K562 (cell line): ENCODE measurements around the gene MINPP1. TPM values are rescaled to one million over a fixed set of nuclear protein-coding genes. Genes with fewer than 3 reads are reported as not detected.

ENCODE experiments used
- ATAC-seq: fragments of 200-7000 bp; cut with Tn5 transposase; 3 replicates; pipeline ENCODE4 v1.9.1; 2020; ENCODE audit warnings: moderate library complexity
- BruUV-seq: library from RNA; stranded (reverse); fragments of 400-500 nt; replicated peaks from 2 replicates; lab custom pipeline; 2021; lab: Mats Ljungman, UMichigan
- CTCF ChIA-PET: fragments of 300-600 bp; formaldehyde crosslinking; extraction: SDS; loops from one replicate; lab custom pipeline; 2021; ENCODE audit warnings: low intra/inter-chr PET ratio; lab: Yijun Ruan, JAX
- POLR2A ChIA-PET: fragments of 300-600, 350-650 bp; sonication (Branson Sonifier 250); formaldehyde crosslinking; extraction: SDS; loops from one replicate; lab custom pipeline; 2021; ENCODE audit warnings: antibody characterized with exemption, inconsistent platforms; lab: Yijun Ruan, JAX
- DNase-seq, 4 experiments: peaks; one replicate each; pipeline versions ENCODE4 v3.0.0 to v3.0.0-alpha.2; 2011 to 2018; ENCODE audit warnings: low spot score in 3 of 4, mixed read lengths in 3 of 4; ENCODE audit errors: extremely low read depth in 1 of 4
- FAIRE-seq: peaks from 2 replicates; lab custom pipeline; 2011; peaks lifted over from hg19 to GRCh38; lab: Jason Lieb, UNC
- H2AFZ ChIP-seq: 2 replicates; pipeline ENCODE4 v1.6.0; 2011; ENCODE audit warnings: low read depth, low read length, control low read depth, inconsistent platforms
- H3K27ac ChIP-seq: fragments of 200-600 bp; 3 replicates; pipeline ENCODE4 v1.8.0; 2011; ENCODE audit warnings: low read depth, mild to moderate bottlenecking, control low read depth, inconsistent platforms, low read length, moderate library complexity, mixed read lengths; ENCODE audit errors: extremely low read depth
- H3K27me3 ChIP-seq, 2 experiments: fragments of 300-600 bp in 1 of 2; 2 replicates in 1 of 2; 3 replicates in 1 of 2; pipeline versions ENCODE4 v1.6.0 to v1.8.0; 2011; ENCODE audit warnings: inconsistent platforms in 2 of 2, low read length in 2 of 2, mild to moderate bottlenecking in 1 of 2, mixed read lengths in 1 of 2, moderate library complexity in 1 of 2; ENCODE audit not compliant: control insufficient read depth in 2 of 2, insufficient read depth in 2 of 2
- H3K36me3 ChIP-seq: fragments of 300-600 bp; 3 replicates; pipeline ENCODE4 v1.8.0; 2011; ENCODE audit warnings: mild to moderate bottlenecking, low read length, inconsistent platforms; ENCODE audit not compliant: control insufficient read depth, insufficient read depth
- H3K4me1 ChIP-seq, 2 experiments: fragments of 200-600 bp in 1 of 2; replicated peaks in 1 of 2; 2 replicates in 1 of 2; 3 replicates in 1 of 2; pipeline versions ENCODE4 v1.5.1 to v1.8.0; 2011; ENCODE audit warnings: inconsistent platforms in 2 of 2, low read length in 2 of 2, mild to moderate bottlenecking in 1 of 2, mixed read lengths in 1 of 2, moderate library complexity in 1 of 2; ENCODE audit not compliant: control insufficient read depth in 2 of 2, insufficient read depth in 2 of 2
- H3K4me2 ChIP-seq: 2 replicates; pipeline ENCODE4 v1.6.1; 2011; ENCODE audit warnings: low read length, control low read depth, inconsistent platforms, mixed read lengths; ENCODE audit not compliant: insufficient read depth
- H3K4me3 ChIP-seq: fragments of 200-600 bp; sonication (generic), shearing (Covaris generic); 2 replicates; pipeline ENCODE4 v1.5.1; 2016; ENCODE audit warnings: control low read depth, inconsistent platforms
- H3K79me2 ChIP-seq: fragments of 200-600 bp; 3 replicates; pipeline ENCODE4 v1.8.0; 2011; ENCODE audit warnings: low read length, inconsistent platforms; ENCODE audit not compliant: control insufficient read depth, insufficient read depth
- H3K9ac ChIP-seq, 2 experiments: 2 replicates each; pipeline versions ENCODE4 v1.6.0 to v1.6.1; 2011; ENCODE audit warnings: low read depth in 2 of 2, low read length in 2 of 2, control low read depth in 1 of 2, inconsistent platforms in 1 of 2, mild to moderate bottlenecking in 1 of 2, mixed read lengths in 1 of 2; ENCODE audit not compliant: insufficient read depth in 1 of 2
- H3K9me1 ChIP-seq: one replicate; pipeline ENCODE4 v1.6.0; 2011; ENCODE audit warnings: inconsistent platforms, mild to moderate bottlenecking, low read length, moderate library complexity; ENCODE audit not compliant: control insufficient read depth, insufficient read depth
- H3K9me3 ChIP-seq: replicated peaks from 2 replicates; pipeline ENCODE4 v1.5.1; 2011; ENCODE audit warnings: low read depth, low read length, inconsistent platforms; ENCODE audit not compliant: control insufficient read depth, insufficient read depth
- H4K20me1 ChIP-seq: replicated peaks from 2 replicates; pipeline ENCODE4 v1.6.1; 2011; ENCODE audit warnings: low read length, inconsistent platforms, mixed read lengths; ENCODE audit not compliant: control insufficient read depth, insufficient read depth
- AFF4 ChIP-seq: sonication (generic); formaldehyde crosslinking; IDR thresholded peaks from 2 replicates; pipeline ENCODE4 v1.8.0; 2023; ENCODE audit warnings: mild to moderate bottlenecking, missing genetic modification reagents
- DEAF1 ChIP-seq: fragments of 450-650 bp; formaldehyde crosslinking; IDR thresholded peaks from 2 replicates; pipeline ENCODE4 v1.4.0; 2020; ENCODE audit warnings: mild to moderate bottlenecking, moderate library complexity
- GTF2E2 ChIP-seq: fragments of 200-800 bp; sonication (Bioruptor generic); IDR thresholded peaks from 2 replicates; pipeline ENCODE4 v1.6.1; 2016; ENCODE audit warnings: missing genetic modification characterization, missing compliant biosample characterization
- PML ChIP-seq: IDR thresholded peaks from 2 replicates; pipeline ENCODE4 v1.6.1; 2012; ENCODE audit warnings: low read length, inconsistent platforms
- POLR2AphosphoS2 ChIP-seq: IDR thresholded peaks from 2 replicates; pipeline ENCODE4 v1.6.1; 2012; ENCODE audit warnings: low read length, improper control_type of control experiment
- POLR2AphosphoS5 ChIP-seq: IDR thresholded peaks from 2 replicates; pipeline ENCODE4 v1.6.1; 2011; ENCODE audit warnings: mild to moderate bottlenecking, low read depth, low read length, moderate library complexity; ENCODE audit not compliant: control insufficient read depth, insufficient read depth
- RBM34 ChIP-seq: fragments of 200-400 bp; formaldehyde crosslinking; IDR thresholded peaks from 2 replicates; pipeline ENCODE4 v1.6.1; 2018; ENCODE audit warnings: low read length, borderline replicate concordance; ENCODE audit not compliant: insufficient read depth
- TRIM25 ChIP-seq: fragments of 450-650 bp; IDR thresholded peaks from 2 replicates; pipeline ENCODE4 v1.7.0; 2016; ENCODE audit warnings: borderline replicate concordance
- ZNF277 ChIP-seq: fragments of 250-450 bp; sonication (Bioruptor Pico); IDR thresholded peaks from 2 replicates; pipeline ENCODE4 v1.8.0; 2022; ENCODE audit warnings: inconsistent platforms, mild to moderate bottlenecking, moderate library complexity, borderline replicate concordance
- ZNF75A ChIP-seq: fragments of 450-650 bp; formaldehyde crosslinking; IDR thresholded peaks from 2 replicates; pipeline ENCODE4 v1.4.0; 2020; ENCODE audit warnings: mild to moderate bottlenecking
- in situ Hi-C: fragments of 300-500 bp; cut with MboI; formaldehyde crosslinking; loops from 4 replicates; pipeline ENCODE4 v1.15.0; 2018; ENCODE audit warnings: inconsistent platforms, mixed read lengths
- intact Hi-C: fragments of 100-400 bp; cut with micrococcal nuclease; formaldehyde crosslinking; loops from 2 replicates; pipeline ENCODE4 v1.14.2; 2022
- polyA plus RNA-seq, 8 experiments: library from polyadenylated mRNA; depleted of rRNA in 4 of 8; stranded (reverse) in 5 of 8; unstranded in 3 of 8; fragments of >200 nt; fragmentation: Nextera tagmentation in 2 of 8; fragmentation: Illumina TruSeq in 1 of 8; extraction: Ambion mirVana in 2 of 8; extraction: Trizol in 1 of 8; gene quantifications; 2 replicates each; pipeline versions ENCODE4 v1.2.1 to v1.2.3, GENCODE V29; 2011 to 2014; ENCODE audit warnings: inconsistent platforms in 1 of 8, missing spikeins in 1 of 8
- total RNA-seq, 7 experiments: library from RNA; depleted of rRNA in 6 of 7; stranded (reverse); fragments of >200 nt in 6 of 7; fragmentation: Illumina TruSeq in 2 of 7; extraction: Trizol in 2 of 7; gene quantifications; 2 replicates each; pipeline versions ENCODE4 v1.2.1 to v1.2.3, GENCODE V29; 2011 to 2021; ENCODE audit warnings: low replicate concordance in 1 of 7
- TF ChIP-seq, protein P1 (sequence below): conservative IDR thresholded peaks from 2 replicates; pipeline ENCODE4 v1.6.1; 2011; ENCODE audit warnings: low read depth, mild to moderate bottlenecking, low read length; ENCODE audit not compliant: control insufficient read depth

Gene MINPP1
- total and polyA plus RNA-seq, 9 of the 15 experiments (the other 6 are each of a cell fraction or from before 2014, with no cell fraction given), result 11.5 to 44.5 (median 27.1) TPM

DNA sequence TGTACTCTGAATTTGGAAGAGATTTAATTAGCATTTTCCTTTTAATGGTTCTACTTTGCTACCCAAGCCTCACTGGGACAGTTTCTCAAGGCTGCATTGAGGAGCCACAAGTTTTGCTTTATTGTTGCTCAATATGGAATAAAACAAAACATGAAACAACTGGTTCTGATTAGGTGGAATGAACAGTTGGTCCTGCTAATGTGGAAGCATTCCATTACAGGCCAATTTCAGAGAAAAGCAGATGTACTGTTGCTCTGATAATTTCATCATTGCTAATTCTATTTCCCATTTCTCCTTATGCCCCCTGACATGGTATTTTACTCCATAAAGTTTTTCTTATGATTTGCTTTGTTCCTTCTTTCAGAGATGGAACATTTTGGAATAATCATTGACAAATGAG is 89.0 kb downstream of the MINPP1 start:
- Histone ChIP-seq H3K27me3 (peaks cover 0 to 9% of the 10 kb centered on the region in 2 experiments; a peak in 2 of 5 replicates), H4K20me1 (no peaks in the 10 kb centered on the region), H3K27ac (no peak overlapping the region), H2AFZ (no peak overlapping the region), H3K9ac (no peak overlapping the region), H3K36me3 (no peaks in the 10 kb centered on the region), H3K4me1 (no peaks in the 10 kb centered on the region), H3K79me2 (no peaks in the 10 kb centered on the region), H3K4me3 (no peak overlapping the region), H3K9me1 (no peaks in the 10 kb centered on the region), H3K9me3 (no peaks in the 10 kb centered on the region), H3K4me2 (no peak overlapping the region)
- CTCF ChIA-PET, result no interaction called here
- no TSS peak for BruUV-seq
- intact Hi-C loops (no loop called here), in situ Hi-C loops (no loop called here)
- ATAC-seq (no peak), FAIRE-seq (no peak), DNase-seq (no peak)
- POLR2A ChIA-PET, result no interaction called here
- no peak for TF ChIP-seq PML
- TF ChIP-seq ZNF277 (CRISPR knock-in tag), result no peak
- no peak for TF ChIP-seq GTF2E2 (tag)
- TF ChIP-seq, protein P1, sequence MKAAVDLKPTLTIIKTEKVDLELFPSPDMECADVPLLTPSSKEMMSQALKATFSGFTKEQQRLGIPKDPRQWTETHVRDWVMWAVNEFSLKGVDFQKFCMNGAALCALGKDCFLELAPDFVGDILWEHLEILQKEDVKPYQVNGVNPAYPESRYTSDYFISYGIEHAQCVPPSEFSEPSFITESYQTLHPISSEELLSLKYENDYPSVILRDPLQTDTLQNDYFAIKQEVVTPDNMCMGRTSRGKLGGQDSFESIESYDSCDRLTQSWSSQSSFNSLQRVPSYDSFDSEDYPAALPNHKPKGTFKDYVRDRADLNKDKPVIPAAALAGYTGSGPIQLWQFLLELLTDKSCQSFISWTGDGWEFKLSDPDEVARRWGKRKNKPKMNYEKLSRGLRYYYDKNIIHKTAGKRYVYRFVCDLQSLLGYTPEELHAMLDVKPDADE, result no peak
- no peak for TF ChIP-seq DEAF1 (CRISPR knock-in tag)
- no peak for TF ChIP-seq RBM34
- TF ChIP-seq POLR2AphosphoS5, result no peak
- no peak for TF ChIP-seq TRIM25
- no peak for TF ChIP-seq ZNF75A (CRISPR knock-in tag)
- TF ChIP-seq POLR2AphosphoS2, result no peak
- TF ChIP-seq AFF4 (CRISPR knock-in tag), result no peak
